IPS DF 6.9 (cell line): ENCODE results near the gene PBX1.

Source experiments
- DNase-seq: peaks from one replicate; pipeline ENCODE4 v3.0.0-alpha.2; 2013; ENCODE audit warnings: low read depth, low spot score
- H3K27ac ChIP-seq: one replicate; pipeline ENCODE4 v1.5.1; 2013; ENCODE audit warnings: low read length, control low read depth
- H3K27me3 ChIP-seq: 2 replicates; pipeline ENCODE4 v1.6.1; 2013; ENCODE audit warnings: mild to moderate bottlenecking, low read length; ENCODE audit not compliant: control insufficient read depth, insufficient read depth
- H3K36me3 ChIP-seq: 2 replicates; pipeline ENCODE4 v1.6.1; 2013; ENCODE audit warnings: low read length; ENCODE audit not compliant: control insufficient read depth, insufficient read depth
- H3K4me1 ChIP-seq: 2 replicates; pipeline ENCODE4 v1.6.1; 2013; ENCODE audit warnings: low read length; ENCODE audit not compliant: control insufficient read depth, insufficient read depth
- H3K4me3 ChIP-seq: 2 replicates; pipeline ENCODE4 v1.5.1; 2013; ENCODE audit warnings: mild to moderate bottlenecking, low read length
- H3K9me3 ChIP-seq: 2 replicates; pipeline ENCODE4 v1.6.1; 2013; ENCODE audit warnings: low read length, inconsistent platforms; ENCODE audit not compliant: control insufficient read depth, insufficient read depth
- WGBS: extraction: QIAGEN DNeasy Blood & Tissue Kit; methylation state at CpG from one replicate; pipeline ENCODE4 v1.1.7; 2013; ENCODE audit warnings: mixed read lengths, missing lambda C conversion rate; ENCODE audit not compliant: insufficient read length, insufficient coverage; 5-methylcytosine and 5-hydroxymethylcytosine counted together

PBX1 gene

GRCh38 chr1:164857439-164857838 lies 298.5 kb downstream of the PBX1 start:
- Histone ChIP-seq H3K9me3 (no peaks in the 10 kb centered on the region), H3K27ac (no peak overlapping the region), H3K36me3 (no peaks in the 10 kb centered on the region), H3K4me3 (no peak overlapping the region), H3K27me3 (no peaks in the 10 kb centered on the region), H3K4me1 (no peaks in the 10 kb centered on the region; the same call in none of the 2 replicates)
- DNase-seq: no peak
- WGBS: no CpG with 5 or more reads among the region's 1 CpG

DNA sequence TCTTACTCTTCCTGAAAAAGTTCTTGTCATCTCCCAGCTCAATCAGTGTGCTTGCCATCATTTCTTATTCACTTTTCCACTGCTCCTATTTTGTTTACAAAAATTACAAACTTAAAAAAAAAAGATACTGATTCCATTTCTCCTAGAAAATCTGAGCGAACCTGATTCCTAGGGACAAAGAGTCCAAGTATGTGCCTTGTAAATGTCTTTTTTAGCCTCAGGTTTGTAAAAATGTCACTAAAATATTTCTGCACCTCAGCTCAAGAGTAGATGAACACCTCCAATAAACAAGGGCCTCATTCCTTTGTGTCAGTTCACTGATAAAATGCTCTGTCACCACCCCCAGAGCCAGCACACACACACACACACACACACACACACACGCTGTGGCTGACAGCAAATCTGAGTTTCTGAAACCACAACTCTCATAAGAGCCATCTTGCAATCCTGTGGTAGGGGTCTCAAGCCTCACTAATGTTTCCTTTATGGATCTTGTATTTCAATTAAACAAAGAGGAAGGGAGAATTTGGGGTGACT lies 299.2 kb downstream of the PBX1 start:
- Histone ChIP-seq H3K9me3 (no peaks in the 10 kb centered on the region), H3K36me3 (no peaks in the 10 kb centered on the region), H3K27me3 (no peaks in the 10 kb centered on the region), H3K27ac (no peak overlapping the region), H3K4me3 (no peak overlapping the region), H3K4me1 (no peaks in the 10 kb centered on the region; the same call in none of the 2 replicates)
- DNase-seq: no peak
- WGBS: no CpG with 5 or more reads among the region's 2 CpGs

DNA sequence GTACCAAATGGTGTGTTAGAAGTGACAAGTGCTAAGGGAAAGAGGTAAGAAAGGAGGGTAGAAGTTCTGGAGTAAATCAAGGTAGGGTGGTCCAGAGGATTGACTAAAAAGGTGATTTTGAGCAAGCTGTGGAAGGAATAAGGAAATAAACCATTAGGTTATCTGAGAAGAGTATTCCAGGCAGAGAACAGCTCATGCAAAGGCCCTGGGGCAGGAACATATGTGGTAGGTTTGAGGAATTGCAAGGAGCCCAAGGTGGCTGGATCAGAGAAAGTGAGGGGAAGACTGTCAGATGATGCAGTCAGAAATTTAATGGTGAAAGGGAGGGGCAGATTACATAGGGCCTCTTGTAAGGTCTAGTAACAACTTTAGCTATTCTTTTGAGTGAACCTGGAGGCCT lies 302.6 kb downstream of the PBX1 start:
- Histone ChIP-seq H3K4me3 (no peak overlapping the region), H3K9me3 (no peaks in the 10 kb centered on the region)

DNA sequence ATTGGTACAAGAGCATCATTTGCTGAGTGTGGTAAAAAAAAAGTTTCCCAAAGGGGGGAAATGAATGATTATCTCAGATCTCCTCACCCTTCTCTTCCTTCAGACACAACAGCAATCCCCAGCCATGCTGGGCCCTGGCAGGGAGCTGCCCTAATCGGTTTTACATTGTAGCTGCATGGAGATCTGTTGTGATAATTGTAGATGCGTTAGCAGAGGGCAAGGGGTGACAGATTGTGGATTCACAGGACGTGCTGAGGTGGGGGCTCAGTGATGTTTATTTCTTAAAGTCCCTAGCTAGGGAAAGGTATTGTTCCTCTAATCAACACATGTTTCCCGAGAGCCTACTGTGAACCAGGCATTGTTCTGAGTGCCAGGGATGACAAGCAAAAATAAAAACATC lies 304.1 kb downstream of the PBX1 start:
- no peaks in the 10 kb centered on the region for H3K9me3 ChIP-seq
- no CpG with 5 or more reads among the region's 4 CpGs for WGBS

More for the DNA sequence above, 302.6 kb downstream of the PBX1 start:
- DNase-seq: no peak
- Histone ChIP-seq H3K4me1 (no peaks in the 10 kb centered on the region; the same call in 1 of the 2 replicates), H3K27ac (no peak overlapping the region), H3K36me3 (no peaks in the 10 kb centered on the region), H3K27me3 (no peaks in the 10 kb centered on the region)

DNA sequence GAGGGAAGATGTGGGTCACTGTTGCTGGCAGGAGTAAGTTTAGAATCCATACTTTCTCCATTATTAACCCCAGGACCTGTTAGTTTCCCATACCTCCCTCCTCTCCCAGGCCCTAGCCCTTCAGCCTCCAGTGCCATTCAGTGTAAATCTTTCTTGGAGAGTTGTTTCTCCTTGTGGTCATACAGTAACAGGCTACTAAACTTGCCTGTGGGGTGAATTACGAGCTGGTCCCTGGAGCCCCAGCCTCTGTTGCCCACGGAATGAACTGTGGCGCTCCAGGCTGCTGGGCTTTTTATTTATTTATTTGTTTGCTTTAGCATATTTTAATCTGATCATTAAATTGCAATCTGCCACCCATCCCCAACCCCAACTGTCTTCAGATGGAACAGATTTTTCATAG lies 305.2 kb downstream of the PBX1 start:
- no peak for DNase-seq
- H3K9me3 ChIP-seq: no peaks in the 10 kb centered on the region
- no peaks in the 10 kb centered on the region for H3K36me3 ChIP-seq
- H3K4me3 ChIP-seq: no peak overlapping the region
- H3K4me1 ChIP-seq: no peaks in the 10 kb centered on the region; the same call in 1 of the 2 replicates
- no CpG with 5 or more reads among the region's 3 CpGs for WGBS
- no peaks in the 10 kb centered on the region for H3K27me3 ChIP-seq
- no peak overlapping the region for H3K27ac ChIP-seq

More for the DNA sequence above, 304.1 kb downstream of the PBX1 start:
- no peaks in the 10 kb centered on the region for H3K27me3 ChIP-seq
- no peak for DNase-seq
- H3K36me3 ChIP-seq: no peaks in the 10 kb centered on the region
- H3K4me1 ChIP-seq: no peaks in the 10 kb centered on the region; the same call in 1 of the 2 replicates
- no peak overlapping the region for H3K27ac ChIP-seq
- H3K4me3 ChIP-seq: no peak overlapping the region

DNA sequence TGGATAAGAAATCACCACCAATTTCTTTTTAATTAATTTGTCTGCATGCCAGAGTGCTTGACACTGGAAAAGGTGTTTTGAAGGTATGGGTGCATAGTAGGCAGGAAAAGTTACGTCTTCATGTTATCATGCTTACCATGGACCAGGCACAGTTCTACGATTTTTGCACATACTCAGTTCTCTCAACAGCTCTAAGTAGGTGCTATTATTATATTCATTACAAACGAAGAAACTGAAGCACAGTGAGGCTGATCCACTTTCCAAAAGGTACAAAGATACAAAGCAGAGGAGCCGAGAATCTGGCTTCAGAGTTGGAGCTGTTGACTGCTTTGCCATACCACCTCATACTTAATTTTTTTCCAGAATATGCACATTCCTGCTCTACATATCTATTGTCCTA lies 306.4 kb downstream of the PBX1 start:
- WGBS: no CpG with 5 or more reads among the region's 4 CpGs
- Histone ChIP-seq H3K27ac (no peak overlapping the region), H3K27me3 (no peaks in the 10 kb centered on the region), H3K4me1 (no peaks in the 10 kb centered on the region), H3K36me3 (no peaks in the 10 kb centered on the region), H3K4me3 (no peak overlapping the region), H3K9me3 (no peaks in the 10 kb centered on the region)
- no peak for DNase-seq

- Histone ChIP-seq H3K27ac (no peak overlapping the region), H3K4me3 (no peak overlapping the region), H3K27me3 (no peaks in the 10 kb centered on the region), H3K4me1 (no peaks in the 10 kb centered on the region), H3K36me3 (no peaks in the 10 kb centered on the region), H3K9me3 (no peaks in the 10 kb centered on the region)
- WGBS: 100% methylated on average over 1 of the region's 8 CpGs
- DNase-seq: no peak
Measured at GRCh38 chr1:164867590-164867989, 308.6 kb downstream of the PBX1 start.

DNA sequence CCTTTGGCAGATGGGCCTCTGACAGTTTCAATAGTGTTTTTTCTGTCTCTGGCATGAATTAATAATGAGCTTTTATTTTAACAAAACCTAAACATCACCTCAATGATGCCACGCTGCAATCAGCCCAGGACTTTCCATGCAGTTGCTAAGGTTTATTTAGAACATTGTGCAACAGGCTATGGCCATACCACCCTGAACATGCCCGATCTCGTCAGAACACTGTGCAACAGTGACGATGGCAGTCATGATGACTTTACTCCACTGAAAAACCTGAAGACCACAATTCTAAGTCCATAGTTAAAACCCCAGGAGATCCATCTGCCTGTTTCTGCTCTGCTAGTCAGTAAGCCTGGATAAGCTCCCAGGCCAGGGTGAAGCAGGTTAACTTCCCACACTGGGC lies 310.0 kb downstream of the PBX1 start:
- no CpG with 5 or more reads among the region's 4 CpGs for WGBS
- H3K4me1 ChIP-seq: no peaks in the 10 kb centered on the region
- H3K27ac ChIP-seq: no peak overlapping the region
- no peaks in the 10 kb centered on the region for H3K9me3 ChIP-seq
- DNase-seq: no peak
- H3K27me3 ChIP-seq: no peaks in the 10 kb centered on the region
- H3K36me3 ChIP-seq: no peaks in the 10 kb centered on the region
- H3K4me3 ChIP-seq: no peak overlapping the region; the same call in 1 of the 2 replicates

DNA sequence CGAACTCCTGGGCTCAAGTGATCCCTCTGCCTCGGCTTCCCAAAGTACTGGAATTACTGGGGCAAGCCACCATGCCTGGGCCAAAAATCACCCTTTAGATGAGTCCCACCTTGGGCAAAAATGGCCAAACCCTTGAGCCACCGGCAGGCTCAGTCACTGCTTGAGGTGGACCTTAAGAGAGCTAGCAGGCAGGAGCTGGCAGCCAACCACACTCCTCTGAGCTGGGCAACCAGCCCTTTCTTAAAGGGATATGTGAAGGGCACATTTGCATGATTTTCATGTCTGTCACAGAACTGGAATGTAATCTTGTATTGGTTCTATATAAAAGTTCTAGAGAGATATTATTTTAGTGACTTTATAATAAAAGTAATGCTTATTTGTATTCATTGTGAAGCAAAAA lies 316.5 kb downstream of the PBX1 start:
- no CpG with 5 or more reads among the region's 3 CpGs for WGBS
- no peaks in the 10 kb centered on the region for H3K9me3 ChIP-seq
- H3K36me3 ChIP-seq: no peaks in the 10 kb centered on the region
- no peak overlapping the region for H3K4me3 ChIP-seq
- no peaks in the 10 kb centered on the region for H3K27me3 ChIP-seq
- no peaks in the 10 kb centered on the region for H3K4me1 ChIP-seq
- no peak for DNase-seq
- H3K27ac ChIP-seq: no peak overlapping the region

DNA sequence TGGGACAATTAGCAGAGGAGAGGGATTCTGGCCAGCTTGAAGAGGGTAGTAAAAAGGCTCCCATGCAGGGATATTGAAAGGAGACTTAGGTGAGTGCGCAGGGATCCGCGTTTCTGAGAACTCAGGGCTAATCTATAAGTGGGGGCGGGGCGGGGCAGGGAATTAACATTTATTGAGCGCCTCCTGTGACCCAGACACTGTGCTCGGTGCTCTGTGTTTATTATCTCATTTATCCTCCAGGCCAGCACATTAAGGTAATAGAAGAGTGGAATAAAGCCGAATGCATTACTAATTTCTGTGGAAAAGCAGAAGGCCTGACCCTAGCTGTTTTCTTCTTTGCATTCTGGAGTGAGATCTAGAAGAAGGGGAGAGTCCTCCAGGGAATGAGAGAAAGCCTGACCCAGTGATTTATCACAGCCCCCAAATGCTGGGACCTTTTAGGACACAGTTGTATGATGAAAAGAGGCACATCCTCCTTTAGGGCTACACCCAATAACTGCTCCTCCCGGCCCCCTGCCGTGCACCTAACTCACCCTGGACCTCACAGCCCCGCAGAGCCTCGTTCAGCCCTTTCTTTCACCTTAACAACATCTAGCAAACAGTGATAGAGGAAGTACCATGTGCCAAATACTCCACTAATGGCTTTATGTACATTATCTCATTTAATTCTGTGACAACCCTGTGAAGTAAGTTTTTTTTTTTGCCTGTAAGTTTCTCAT lies 317.6 kb downstream of the PBX1 start:
- Histone ChIP-seq H3K4me1 (no peaks in the 10 kb centered on the region), H3K27me3 (no peaks in the 10 kb centered on the region), H3K36me3 (no peaks in the 10 kb centered on the region), H3K9me3 (no peaks in the 10 kb centered on the region), H3K4me3 (no peak overlapping the region), H3K27ac (no peak overlapping the region)
- whole genome bisulfite sequencing: no CpG with 5 or more reads among the region's 12 CpGs
- no peak for DNase-seq

DNA sequence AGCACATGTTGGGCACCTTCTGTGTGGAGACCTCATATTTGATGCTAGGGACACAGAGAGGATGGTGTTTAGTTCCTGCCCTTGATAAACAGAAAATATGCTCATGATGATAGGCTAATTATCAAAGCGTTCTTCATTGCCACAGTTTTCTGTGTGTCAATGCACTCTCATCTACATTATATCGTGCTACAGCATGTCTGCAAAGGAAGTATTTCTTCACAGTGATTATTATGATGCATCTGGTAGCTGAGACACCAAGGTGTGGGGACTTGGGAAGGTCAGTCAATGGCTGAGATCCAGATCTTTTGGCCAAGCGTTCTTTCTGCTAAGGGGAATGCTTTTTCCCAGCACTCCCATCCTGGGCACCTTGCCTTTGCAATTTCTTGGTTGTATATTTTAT lies 321.2 kb downstream of the PBX1 start:
- Histone ChIP-seq H3K4me3 (no peak overlapping the region), H3K27ac (no peak overlapping the region), H3K36me3 (no peaks in the 10 kb centered on the region), H3K27me3 (no peaks in the 10 kb centered on the region), H3K9me3 (no peaks in the 10 kb centered on the region), H3K4me1 (no peaks in the 10 kb centered on the region)
- no CpG with 5 or more reads among the region's 3 CpGs for WGBS
- DNase-seq: no peak
